PFSK-1 (cell line): ENCODE measurements around the gene THY1.

Source experiments
- POLR2AphosphoS5 ChIP-seq: IDR thresholded peaks from 2 replicates; pipeline ENCODE4 v1.6.1; 2012; ENCODE audit warnings: low read depth, mild to moderate bottlenecking, control low read depth, low read length, moderate library complexity
- REST ChIP-seq, 2 experiments: IDR thresholded peaks; 2 replicates each; pipeline versions ENCODE4 v1.6.1 to v1.8.0; 2011 to 2012; ENCODE audit warnings: low read depth in 2 of 2, low read length in 2 of 2, control low read depth in 1 of 2, inconsistent platforms in 1 of 2, mild to moderate bottlenecking in 1 of 2, moderate library complexity in 1 of 2; ENCODE audit not compliant: insufficient read depth in 1 of 2
- TAF1 ChIP-seq: IDR thresholded peaks from 2 replicates; pipeline ENCODE4 v1.6.1; 2012; ENCODE audit warnings: low read length, control low read depth, borderline replicate concordance; ENCODE audit not compliant: insufficient read depth

- no peak for TF ChIP-seq REST (IDR thresholded peaks at IDR 0.05; ENCODE audit: insufficient read depth in 1 of 2, low read depth in 2 of 2, low read length in 2 of 2)
- TF ChIP-seq POLR2AphosphoS5 = no peak
- no peak for TF ChIP-seq TAF1
Measured at GRCh38 chr11:119367661-119368120, 55.3 kb downstream of the THY1 start.
